GM10266 (cell line): ENCODE data around the gene JAG2.

Experiments
- DNase-seq: peaks from one replicate; pipeline ENCODE4 v3.0.0; 2012; ENCODE audit errors: extremely low spot score
- CTCF ChIP-seq: IDR thresholded peaks from 2 replicates; pipeline ENCODE4 v1.5.1; 2012; ENCODE audit warnings: mild to moderate bottlenecking, low read depth; ENCODE audit not compliant: control insufficient read depth, insufficient read depth; ENCODE audit errors: missing control alignments

Gene JAG2

DNA sequence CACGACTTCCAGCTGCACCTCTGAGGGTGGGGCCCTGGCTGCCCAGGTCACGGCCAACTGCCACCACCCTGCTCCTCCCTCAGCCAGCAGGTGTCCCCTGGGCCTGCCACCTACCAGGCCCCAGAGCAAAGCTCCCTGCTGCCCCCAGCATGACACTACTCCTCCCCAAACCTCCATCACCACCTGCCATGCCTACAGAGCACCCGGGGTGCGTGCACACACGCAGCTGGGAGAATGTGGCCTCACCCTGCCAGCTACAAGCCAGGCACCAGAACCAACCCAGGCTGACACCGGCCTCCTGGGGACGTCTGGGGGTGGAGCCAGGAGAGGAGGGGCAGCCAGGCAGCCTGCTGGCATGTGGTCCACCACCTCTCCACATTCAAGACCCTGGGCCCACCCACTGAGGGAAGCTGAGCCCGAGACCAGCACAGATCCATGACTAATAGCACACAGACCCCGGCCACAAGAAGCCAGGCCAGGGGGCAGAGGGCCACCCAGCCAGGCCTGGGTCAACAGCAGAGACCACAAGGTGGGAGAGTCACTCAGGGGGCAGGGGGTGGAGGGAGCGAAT is 3.4 kb downstream of the JAG2 start:
- TF ChIP-seq CTCF, result no peak
- no peak for DNase-seq

DNA sequence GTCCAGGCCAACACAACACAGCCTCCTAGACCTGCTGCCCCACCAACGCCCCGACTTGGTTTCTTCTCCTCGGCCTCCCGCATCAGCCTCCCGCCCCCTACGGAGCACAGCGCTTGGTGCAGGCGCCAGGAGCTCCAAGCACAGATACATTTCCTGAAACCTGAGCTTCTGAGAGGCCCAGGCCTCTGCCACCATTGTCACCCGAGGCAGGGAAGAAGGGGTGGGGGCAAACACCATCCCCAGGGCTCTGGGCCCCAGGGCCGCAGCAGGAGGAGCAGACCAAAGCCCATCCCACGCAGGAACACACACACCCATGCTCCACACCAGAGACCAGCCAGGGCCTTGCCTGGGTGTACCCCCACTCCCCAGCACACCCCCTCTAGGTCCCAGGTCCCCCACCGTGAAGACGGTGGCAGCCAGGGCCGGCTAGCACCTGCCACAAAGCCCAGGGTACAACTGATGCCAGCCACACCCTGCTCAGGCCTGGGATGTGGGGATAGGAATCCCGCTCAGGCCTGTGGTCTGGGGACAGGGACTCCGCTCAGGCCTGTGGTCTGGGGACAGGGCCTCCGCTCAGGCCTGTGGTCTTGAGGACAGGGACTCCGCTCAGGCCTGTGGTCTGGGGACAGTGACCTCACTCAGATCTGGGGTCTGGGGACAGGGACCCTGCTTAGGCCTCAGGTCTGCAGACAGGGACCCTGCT is 5.4 kb downstream of the JAG2 start:
- no peak for DNase-seq
- TF ChIP-seq CTCF, result no peak

DNA sequence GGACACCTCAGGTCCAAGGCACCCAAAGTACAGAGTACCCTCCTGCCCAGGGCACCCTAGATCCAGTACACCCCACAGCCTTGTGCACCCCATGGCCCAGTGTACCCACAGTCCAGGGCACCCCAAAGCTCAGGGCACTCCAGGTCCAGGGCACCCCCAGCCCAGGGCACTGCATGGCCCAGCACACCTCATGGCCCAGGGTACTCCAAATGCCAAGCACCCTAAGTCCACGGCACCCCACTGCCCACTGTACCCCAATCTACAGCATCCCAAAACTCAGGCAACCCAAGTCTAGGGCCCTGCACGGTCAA is 6.0 kb downstream of the JAG2 start:
- TF ChIP-seq CTCF, result no peak
- DNase-seq, result no peak

DNA sequence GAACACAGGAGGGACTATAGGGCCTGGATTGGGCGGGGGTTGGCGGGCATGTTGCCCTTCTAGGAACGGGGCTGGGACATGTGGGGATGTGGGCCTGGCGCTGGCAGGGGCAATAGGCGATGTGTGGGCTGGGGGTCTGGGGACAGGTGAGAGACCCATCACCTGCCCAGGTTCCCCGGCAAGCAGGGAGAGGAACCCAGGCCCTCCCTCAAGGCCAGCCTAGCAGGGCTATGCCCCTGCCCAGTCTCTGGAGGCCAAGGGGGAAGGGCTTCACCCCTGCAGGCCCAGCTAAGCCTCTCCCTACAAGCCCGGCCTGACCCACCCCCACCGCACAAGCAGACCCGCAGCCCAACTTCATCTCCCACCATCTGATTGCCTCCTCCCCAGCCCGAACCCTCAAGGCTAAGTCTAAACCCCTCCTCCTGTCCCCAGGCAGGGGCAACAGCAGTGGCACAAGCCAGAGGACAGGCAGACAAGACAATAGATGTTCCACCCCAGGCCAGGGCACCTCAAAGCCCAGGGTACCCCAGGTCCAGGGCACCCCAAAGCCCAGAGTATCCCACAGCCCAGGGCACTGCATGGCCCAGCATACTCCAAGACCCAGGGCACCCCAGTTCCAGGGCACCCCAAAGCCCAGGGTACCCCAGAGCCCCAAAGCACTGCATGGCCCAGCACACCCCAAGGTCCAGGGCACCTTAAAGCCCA is 6.5 kb downstream of the JAG2 start:
- no peak for TF ChIP-seq CTCF
- no peak for DNase-seq

DNA sequence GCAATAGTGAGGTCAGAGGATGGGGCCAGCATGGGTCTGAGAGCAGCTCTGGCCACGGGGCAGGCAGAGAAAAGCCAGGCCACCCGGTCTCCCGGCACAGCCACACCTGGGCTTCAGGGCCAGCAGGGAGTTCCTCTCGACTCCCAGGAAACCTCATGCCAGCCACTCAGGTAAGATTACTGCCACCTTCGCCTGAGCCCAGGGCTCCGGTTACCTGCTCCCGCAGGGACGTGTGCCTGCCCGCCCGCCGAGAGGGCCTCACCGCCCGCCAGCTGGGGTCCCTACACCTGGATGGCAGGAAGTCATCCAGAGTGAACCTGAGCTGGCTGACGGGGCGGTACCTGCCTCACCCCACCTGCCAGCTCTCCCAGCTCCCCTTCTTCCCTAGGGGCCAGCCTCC is 7.3 kb downstream of the JAG2 start:
- no peak for TF ChIP-seq CTCF
- DNase-seq, result no peak

DNA sequence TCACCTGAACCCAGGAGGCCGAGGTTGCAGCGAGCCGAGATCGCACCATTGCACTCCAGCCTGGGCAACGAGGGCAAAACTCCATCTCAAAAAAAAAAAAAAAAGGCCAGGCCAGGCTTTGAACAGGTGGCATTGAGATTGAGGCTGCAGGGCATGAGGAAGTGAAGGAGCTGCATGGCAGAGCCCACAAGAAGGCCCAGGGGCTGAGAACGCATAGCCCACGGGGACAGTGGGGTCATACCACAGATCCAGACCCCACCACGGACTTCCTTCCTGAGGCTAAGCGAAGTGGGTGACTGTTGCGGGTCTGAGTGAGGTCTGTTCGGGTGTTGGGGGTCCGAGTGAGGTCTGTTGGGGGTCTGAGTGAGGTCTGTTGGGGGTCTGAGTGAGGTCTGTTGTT is 7.8 kb downstream of the JAG2 start:
- no peak for TF ChIP-seq CTCF
- DNase-seq, result no peak

- no peak for DNase-seq
- TF ChIP-seq CTCF, result no peak
Measured at GRCh38 chr14:105159344-105159743, 9.2 kb downstream of the JAG2 start.
